Memory B cell (primary cell): ENCODE measurements around the gene EPB41L2.

Experiments
- ATAC-seq: fragments of 150-1000 bp; cut with Tn5 transposase; 2 replicates; pipeline ENCODE4 v1.10.0; 2021; ENCODE audit warnings: low read depth, mild to moderate bottlenecking, moderate library complexity
- DNase-seq, 2 donors: peaks; one replicate each; pipeline ENCODE4 v3.0.0; 2022; ENCODE audit warnings: low spot score in 2 of 2
- H3K27ac Mint-ChIP-seq: one replicate; pipeline ENCODE4 v1.8.0; 2022; ENCODE audit warnings: mild to moderate bottlenecking, moderate library complexity, mixed read lengths
- H3K27me3 Mint-ChIP-seq: one replicate; pipeline ENCODE4 v1.8.0; 2022; ENCODE audit warnings: mixed read lengths
- H3K36me3 Mint-ChIP-seq: one replicate; pipeline ENCODE4 v1.8.0; 2022; ENCODE audit warnings: mild to moderate bottlenecking, mixed read lengths
- H3K4me1 Mint-ChIP-seq: one replicate; pipeline ENCODE4 v1.8.0; 2022; ENCODE audit warnings: mixed read lengths
- H3K4me3 Mint-ChIP-seq: one replicate; pipeline ENCODE4 v1.8.0; 2022; ENCODE audit warnings: mild to moderate bottlenecking, moderate library complexity, mixed read lengths
- H3K9me3 Mint-ChIP-seq: one replicate; pipeline ENCODE4 v1.8.0; 2022; ENCODE audit warnings: mixed read lengths

EPB41L2 gene

DNA sequence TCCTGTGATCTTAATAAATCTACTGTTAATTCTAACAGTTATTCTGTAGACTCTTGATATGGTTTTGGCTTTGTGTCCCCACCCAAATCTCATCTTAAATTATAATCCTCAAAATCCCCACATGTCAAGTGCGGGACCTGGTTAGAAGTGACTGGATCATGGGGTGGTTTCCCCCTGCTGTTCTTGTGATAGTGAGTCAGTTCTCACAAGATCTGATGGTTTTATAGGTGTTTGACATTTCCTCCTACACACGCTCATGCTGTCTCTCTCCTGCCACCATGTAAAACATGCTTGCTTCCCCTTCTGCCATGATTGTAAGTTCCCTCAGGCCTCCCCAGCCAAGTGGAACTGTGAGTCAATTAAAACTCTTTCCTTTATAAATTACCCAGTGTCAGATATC is 10.5 kb upstream of the EPB41L2 start:
- no peak overlapping the region for H3K27ac Mint-ChIP-seq

GRCh38 chr6:131070061-131070460 is 7.0 kb upstream of the EPB41L2 start:
- Mint-ChIP-seq H3K4me3 (no peak overlapping the region), H3K9me3 (peaks cover 1% of the 10 kb centered on the region), H3K27me3 (no peaks in the 10 kb centered on the region), H3K4me1 (no peaks in the 10 kb centered on the region), H3K27ac (no peak overlapping the region), H3K36me3 (no peaks in the 10 kb centered on the region)
- ATAC-seq (no peak), DNase-seq (no peak)

More for the DNA sequence above, 10.5 kb upstream of the EPB41L2 start:
- Mint-ChIP-seq H3K9me3 (peaks cover 1% of the 10 kb centered on the region), H3K36me3 (no peaks in the 10 kb centered on the region), H3K4me3 (no peak overlapping the region), H3K27me3 (no peaks in the 10 kb centered on the region), H3K4me1 (no peaks in the 10 kb centered on the region)
- ATAC-seq (no peak), DNase-seq (no peak)

DNA sequence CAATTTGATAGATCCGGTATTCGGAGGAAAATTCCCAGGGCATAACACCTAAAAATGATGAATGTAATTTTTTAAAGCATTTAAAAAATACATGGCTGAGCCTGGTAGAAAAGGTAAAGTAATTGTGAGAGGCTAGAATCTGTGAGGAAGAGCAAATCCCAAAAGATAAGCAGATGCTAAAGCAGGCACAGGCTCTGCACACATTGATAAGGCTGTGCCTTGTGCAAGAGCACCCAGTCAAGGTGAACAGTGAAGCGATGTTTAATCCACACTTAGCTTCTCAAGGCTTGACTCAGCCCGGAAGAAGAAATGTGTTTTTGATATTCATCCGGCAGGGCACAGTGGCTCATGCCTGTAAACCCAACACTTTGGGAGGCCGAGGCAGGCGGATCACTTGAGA is 5.1 kb upstream of the EPB41L2 start:
- H3K27me3 Mint-ChIP-seq, result no peaks in the 10 kb centered on the region
- DNase-seq (no peak), ATAC-seq (no peak)
- H3K36me3 Mint-ChIP-seq, result no peaks in the 10 kb centered on the region
- no peak overlapping the region for H3K27ac Mint-ChIP-seq
- H3K4me3 Mint-ChIP-seq, result no peak overlapping the region
- peaks cover 4% of the 10 kb centered on the region for H3K4me1 Mint-ChIP-seq
- H3K9me3 Mint-ChIP-seq, result no peaks in the 10 kb centered on the region

GRCh38 chr6:131067521-131067920 is 4.5 kb upstream of the EPB41L2 start:
- H3K27me3 Mint-ChIP-seq, result no peaks in the 10 kb centered on the region
- no peak overlapping the region for H3K27ac Mint-ChIP-seq
- DNase-seq (no peak), ATAC-seq (no peak)
- H3K4me1 Mint-ChIP-seq, result peaks cover 4% of the 10 kb centered on the region
- H3K4me3 Mint-ChIP-seq, result no peak overlapping the region
- no peaks in the 10 kb centered on the region for H3K9me3 Mint-ChIP-seq
- no peaks in the 10 kb centered on the region for H3K36me3 Mint-ChIP-seq

DNA sequence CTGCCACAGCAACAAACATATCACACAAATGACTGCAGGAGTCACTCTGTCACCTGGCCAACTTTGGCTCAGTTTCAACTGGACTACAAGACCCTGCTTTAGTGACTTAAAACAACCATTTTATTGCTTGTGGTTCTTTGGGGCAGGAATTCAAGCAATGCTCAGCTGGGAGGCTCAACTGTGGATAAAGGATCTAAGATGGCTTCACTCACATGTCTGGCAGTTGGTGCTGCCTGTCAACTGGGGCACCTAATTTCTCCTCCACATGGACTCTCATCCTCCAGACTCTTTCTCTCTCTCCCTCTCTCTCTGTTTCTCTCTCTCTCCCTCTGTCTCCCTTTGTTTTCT is 2.8 kb upstream of the EPB41L2 start:
- Mint-ChIP-seq H3K9me3 (no peaks in the 10 kb centered on the region), H3K27ac (no peak overlapping the region), H3K4me3 (no peak overlapping the region), H3K4me1 (peaks cover 15% of the 10 kb centered on the region), H3K27me3 (no peaks in the 10 kb centered on the region), H3K36me3 (no peaks in the 10 kb centered on the region)
- ATAC-seq (no peak), DNase-seq (no peak)

DNA sequence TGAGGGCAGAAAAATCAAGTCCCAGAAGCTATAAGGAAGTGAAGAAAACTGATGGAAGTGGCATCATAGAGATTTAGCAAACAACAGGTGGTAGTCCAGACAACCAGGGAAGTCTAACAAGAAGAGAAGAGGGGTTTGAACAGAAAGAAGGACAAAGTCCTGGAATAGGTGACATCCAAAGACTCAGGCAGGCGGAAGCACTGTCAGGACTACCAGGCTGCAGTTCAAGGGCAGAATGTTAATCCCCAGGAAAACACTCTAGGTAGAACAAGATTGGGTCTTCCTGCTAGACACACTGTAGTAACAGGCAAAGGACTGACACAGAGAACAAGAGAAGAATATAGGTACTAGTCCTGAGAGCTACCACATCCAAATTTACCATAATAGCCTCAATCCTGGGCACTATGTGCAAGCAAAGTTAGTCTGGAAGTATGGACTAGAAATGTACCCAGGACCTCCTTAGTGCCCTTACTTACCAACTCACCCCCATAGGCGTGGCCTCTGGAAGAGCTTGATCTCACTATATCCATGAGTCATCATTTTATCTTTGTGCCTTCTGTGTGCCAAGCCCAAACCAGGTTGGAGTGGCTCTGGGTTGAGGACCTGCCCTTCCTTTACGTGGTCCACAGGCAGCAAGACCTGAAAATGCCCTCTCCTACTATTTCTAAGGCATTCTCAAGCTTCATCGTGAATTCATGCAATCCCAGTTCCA is 2.2 kb upstream of the EPB41L2 start:
- no peak for DNase-seq
- Mint-ChIP-seq H3K4me1 (peaks cover 20% of the 10 kb centered on the region), H3K36me3 (no peaks in the 10 kb centered on the region), H3K27ac (peak overlapping the region; percentile 4), H3K27me3 (no peaks in the 10 kb centered on the region), H3K4me3 (no peak overlapping the region), H3K9me3 (no peaks in the 10 kb centered on the region)
- no peak for ATAC-seq

DNA sequence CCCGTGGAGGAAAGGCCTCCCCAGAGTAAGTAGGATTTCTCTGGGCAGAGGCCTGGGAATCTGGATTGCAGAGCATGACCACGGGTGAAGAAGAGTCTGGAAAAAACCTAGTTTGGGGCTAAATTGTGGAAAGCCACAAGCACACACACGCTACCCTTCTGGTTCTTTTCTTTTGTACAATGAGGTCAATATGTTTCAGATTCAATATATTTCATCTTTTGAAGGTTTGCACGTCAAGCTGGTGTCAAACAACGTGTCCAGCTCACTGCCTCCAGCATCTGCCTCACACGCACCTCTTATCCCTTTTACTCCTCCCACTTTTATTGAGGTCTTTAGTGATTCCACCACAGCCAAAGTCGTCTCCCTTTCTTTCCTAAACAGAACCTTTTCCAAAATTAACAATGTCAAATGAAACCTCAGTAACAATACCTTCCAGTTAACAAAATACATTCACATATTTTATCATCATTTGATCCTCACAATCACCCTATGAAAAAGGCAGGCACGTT is 773 bp upstream of the EPB41L2 start:
- peaks cover 20% of the 10 kb centered on the region for H3K4me1 Mint-ChIP-seq
- H3K27me3 Mint-ChIP-seq, result no peaks in the 10 kb centered on the region
- peak overlapping the region; percentile 89 for H3K27ac Mint-ChIP-seq
- H3K9me3 Mint-ChIP-seq, result no peaks in the 10 kb centered on the region
- H3K4me3 Mint-ChIP-seq, result peak overlapping the region; percentile 89
- no peak for ATAC-seq
- no peaks in the 10 kb centered on the region for H3K36me3 Mint-ChIP-seq
- no peak for DNase-seq

DNA sequence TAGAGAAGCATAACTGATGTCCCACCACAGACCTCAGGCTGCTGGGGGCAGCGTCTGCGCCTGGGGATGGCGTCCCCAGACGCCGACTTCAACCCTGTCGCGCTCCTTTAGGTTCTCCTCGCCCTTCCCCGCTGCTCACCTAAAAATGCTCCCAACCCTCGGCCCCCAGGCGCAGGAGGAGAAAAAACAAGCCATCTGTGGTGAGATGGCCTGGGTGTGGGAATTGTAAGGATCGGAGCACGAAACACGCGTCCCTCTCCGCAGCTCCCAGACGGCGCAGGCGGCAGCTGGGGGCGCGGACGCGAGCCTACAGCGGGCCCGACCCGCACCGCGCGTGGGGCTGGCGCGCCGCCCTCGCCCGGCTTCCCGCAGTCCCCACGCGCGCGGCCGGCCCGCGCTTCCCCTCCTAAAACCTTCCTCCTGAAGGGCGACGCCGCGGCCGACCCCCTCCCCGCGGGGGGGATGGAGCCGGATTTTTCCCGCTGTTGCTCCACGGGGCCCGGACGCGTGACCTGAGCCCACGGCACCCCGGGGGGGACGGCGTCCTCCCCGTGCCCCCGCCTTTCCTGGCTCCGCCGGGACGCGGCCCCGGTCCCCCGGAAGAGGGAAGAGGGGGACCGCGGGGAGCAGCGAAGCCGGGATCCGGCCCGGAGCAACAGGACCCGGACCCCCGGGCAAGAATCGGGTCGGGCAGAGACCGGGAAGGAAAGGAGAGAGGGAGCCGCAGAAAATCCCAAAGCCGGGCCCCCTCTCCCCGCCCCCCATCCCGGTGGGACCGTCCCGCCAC is 611 bp downstream of the EPB41L2 start:
- no peaks in the 10 kb centered on the region for H3K9me3 Mint-ChIP-seq

DNA sequence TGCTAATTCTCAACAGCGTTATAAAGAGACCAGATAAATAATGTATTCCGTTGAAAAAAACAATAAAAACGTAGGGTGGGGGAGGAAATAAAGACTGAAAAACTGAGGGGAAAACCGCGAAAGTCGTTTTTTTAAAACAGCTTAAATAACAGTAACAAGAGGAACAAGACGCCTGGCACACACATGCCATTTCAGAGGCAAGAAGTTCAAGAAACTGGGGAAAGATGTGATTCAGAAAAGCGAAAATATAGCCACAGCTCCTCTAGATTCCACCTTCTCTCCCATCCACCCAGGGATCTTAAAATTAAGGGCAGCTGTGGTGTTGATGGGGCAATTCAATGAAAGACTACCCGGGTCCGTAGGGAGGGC is 1.3 kb downstream of the EPB41L2 start:
- peak overlapping the region; percentile 87 for H3K4me3 Mint-ChIP-seq
- no peak for DNase-seq
- H3K36me3 Mint-ChIP-seq, result no peaks in the 10 kb centered on the region
- no peak for ATAC-seq
- H3K9me3 Mint-ChIP-seq, result peaks cover 4% of the 10 kb centered on the region
- peak overlapping the region; percentile 9 for H3K27ac Mint-ChIP-seq
- H3K27me3 Mint-ChIP-seq, result no peaks in the 10 kb centered on the region
- H3K4me1 Mint-ChIP-seq, result peaks cover 23% of the 10 kb centered on the region

More for the DNA sequence above, 611 bp downstream of the EPB41L2 start:
- Mint-ChIP-seq H3K4me1 (peaks cover 20% of the 10 kb centered on the region), H3K4me3 (peak overlapping the region; percentile 89), H3K36me3 (no peaks in the 10 kb centered on the region), H3K27ac (peak overlapping the region; percentile 83), H3K27me3 (no peaks in the 10 kb centered on the region)
- ATAC-seq (peak; percentile 44), DNase-seq (peak in 1 of 2 donors; percentile 33)

DNA sequence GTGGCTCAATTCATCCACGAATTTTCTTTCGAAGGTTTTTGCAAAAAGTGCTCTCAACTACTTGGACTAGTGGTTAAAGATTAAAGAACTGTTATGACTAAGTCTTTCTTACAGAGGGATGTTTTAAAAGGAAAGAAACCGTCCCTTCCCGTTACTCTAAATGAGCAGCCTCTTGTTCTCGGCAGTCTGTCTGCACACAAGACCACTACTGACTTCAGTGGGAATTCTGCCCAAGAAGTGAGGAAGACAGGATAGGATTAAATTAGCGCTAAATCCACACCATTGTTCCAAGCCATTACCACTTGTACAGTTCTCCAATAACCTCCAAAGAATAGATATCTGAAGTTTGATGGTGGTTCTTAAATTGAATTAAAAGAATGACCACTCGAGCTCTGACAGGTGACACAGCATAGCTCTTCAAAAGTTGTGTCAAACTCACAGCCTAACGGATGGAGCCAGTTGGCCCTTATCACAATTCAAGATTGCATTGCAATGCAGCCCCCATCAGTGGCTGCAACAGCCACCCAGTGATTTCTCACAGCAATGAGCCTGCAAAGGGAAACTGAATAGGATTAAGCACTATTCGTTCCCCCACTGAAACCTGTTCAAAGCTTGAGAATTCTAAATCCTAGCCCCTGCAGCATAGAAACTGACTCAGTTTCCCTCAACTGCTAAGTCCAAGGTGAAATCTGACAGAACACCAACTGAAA is 1.8 kb downstream of the EPB41L2 start:
- Mint-ChIP-seq H3K27me3 (no peaks in the 10 kb centered on the region), H3K9me3 (peaks cover 4% of the 10 kb centered on the region), H3K4me3 (peak overlapping the region; percentile 87), H3K36me3 (no peaks in the 10 kb centered on the region), H3K4me1 (peaks cover 23% of the 10 kb centered on the region), H3K27ac (peak overlapping the region; percentile 9)
- ATAC-seq (no peak), DNase-seq (no peak)

DNA sequence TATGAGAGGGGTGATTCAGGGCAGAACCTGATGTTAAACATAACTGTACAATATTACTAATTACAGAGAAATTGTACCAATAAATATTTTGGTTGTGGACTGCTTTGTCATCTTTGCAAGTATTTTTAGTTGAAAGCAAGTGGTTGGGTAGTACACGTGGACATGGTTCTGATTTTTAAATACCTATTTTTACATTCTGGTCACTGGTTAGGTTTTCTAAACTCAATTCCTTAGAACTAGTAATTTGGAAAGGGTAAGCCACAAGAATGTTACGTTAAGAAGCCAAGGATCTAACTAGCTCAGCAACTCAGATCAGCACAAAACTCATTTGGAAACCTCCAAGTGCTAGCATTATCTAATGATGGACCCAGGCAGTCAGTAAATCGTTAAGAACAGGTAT is 2.7 kb downstream of the EPB41L2 start:
- H3K9me3 Mint-ChIP-seq, result peaks cover 4% of the 10 kb centered on the region
- no peaks in the 10 kb centered on the region for H3K36me3 Mint-ChIP-seq
- H3K27ac Mint-ChIP-seq, result peak overlapping the region; percentile 75
- H3K4me3 Mint-ChIP-seq, result no peak overlapping the region
- no peak for ATAC-seq
- H3K4me1 Mint-ChIP-seq, result peaks cover 23% of the 10 kb centered on the region
- H3K27me3 Mint-ChIP-seq, result no peaks in the 10 kb centered on the region
- DNase-seq, result no peak

GRCh38 chr6:131059486-131059885 is 3.6 kb downstream of the EPB41L2 start:
- Mint-ChIP-seq H3K27ac (peak overlapping the region; percentile 75), H3K9me3 (peaks cover 4% of the 10 kb centered on the region)
- no peak for DNase-seq

DNA sequence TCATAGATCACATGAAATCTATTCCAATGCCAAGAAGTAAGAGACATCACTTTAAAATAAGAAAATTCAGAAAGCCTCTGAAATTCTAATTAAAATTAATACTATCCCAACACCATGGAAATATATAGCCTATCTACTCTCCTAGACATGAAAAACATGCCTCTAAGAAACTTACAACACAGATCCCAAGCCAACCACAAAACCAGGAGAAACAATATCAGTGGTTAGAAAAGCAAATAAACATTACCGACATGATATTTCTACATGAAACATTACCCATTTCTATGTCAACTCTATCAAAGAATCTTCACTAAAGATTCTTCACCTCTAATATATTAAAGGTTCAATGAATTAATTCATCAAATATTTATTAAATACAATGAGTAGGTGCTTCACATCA is 4.8 kb downstream of the EPB41L2 start:
- H3K27me3 Mint-ChIP-seq, result no peaks in the 10 kb centered on the region
- DNase-seq (no peak), ATAC-seq (no peak)
- H3K36me3 Mint-ChIP-seq, result peaks cover 9% of the 10 kb centered on the region
- H3K4me1 Mint-ChIP-seq, result peaks cover 19% of the 10 kb centered on the region
- H3K4me3 Mint-ChIP-seq, result no peak overlapping the region
- H3K27ac Mint-ChIP-seq, result no peak overlapping the region
- H3K9me3 Mint-ChIP-seq, result peaks cover 11% of the 10 kb centered on the region

More at GRCh38 chr6:131059486-131059885, 3.6 kb downstream of the EPB41L2 start:
- no peak for ATAC-seq
- Mint-ChIP-seq H3K27me3 (no peaks in the 10 kb centered on the region), H3K4me3 (no peak overlapping the region), H3K4me1 (peaks cover 23% of the 10 kb centered on the region), H3K36me3 (peaks cover under 1% of the 10 kb centered on the region)
